Calu3 (cell line): ENCODE results near the gene FARP1. TPM values are rescaled to one million over a fixed set of nuclear protein-coding genes. Genes with fewer than 3 reads are reported as not detected.
"Not testable (repeated sequence)": the region's sequence is repeated elsewhere in the genome, so short reads cannot be mapped to it uniquely, and the experiment has no call there.

Source experiments
- BruUV-seq: library from RNA; stranded (reverse); fragments of 400-500 nt; replicated peaks from 2 replicates; lab custom pipeline; 2021; lab: Mats Ljungman, UMichigan
- CTCF ChIA-PET: fragments of 300-600 bp; sonication (Branson Sonifier 250); formaldehyde crosslinking; loops from one replicate; lab custom pipeline; 2022; ENCODE audit warnings: antibody characterized with exemption; lab: Charles Lee
- DNase-seq: peaks from one replicate; pipeline ENCODE4 v3.0.0; 2022
- H3K27ac Mint-ChIP-seq: one replicate; pipeline ENCODE4 v1.8.0; 2022; ENCODE audit warnings: mixed read lengths; ENCODE audit not compliant: unreplicated experiment
- H3K27me3 Mint-ChIP-seq: one replicate; pipeline ENCODE4 v1.8.0; 2022; ENCODE audit warnings: mixed read lengths; ENCODE audit not compliant: unreplicated experiment
- H3K36me3 Mint-ChIP-seq: one replicate; pipeline ENCODE4 v1.8.0; 2022; ENCODE audit warnings: mild to moderate bottlenecking, moderate library complexity, mixed read lengths; ENCODE audit not compliant: insufficient read depth, unreplicated experiment
- H3K4me1 Mint-ChIP-seq: one replicate; pipeline ENCODE4 v1.8.0; 2022; ENCODE audit warnings: mild to moderate bottlenecking, low read depth, mixed read lengths; ENCODE audit not compliant: unreplicated experiment
- H3K4me3 Mint-ChIP-seq: one replicate; pipeline ENCODE4 v1.8.0; 2022; ENCODE audit warnings: mild to moderate bottlenecking, low read depth, moderate library complexity, mixed read lengths; ENCODE audit not compliant: unreplicated experiment
- H3K9me3 Mint-ChIP-seq: one replicate; pipeline ENCODE4 v1.8.0; 2022; ENCODE audit warnings: low read depth, mixed read lengths; ENCODE audit not compliant: unreplicated experiment
- CTCF ChIP-seq: fragments of 200-600 bp; IDR thresholded peaks from one replicate; pipeline ENCODE4 v1.8.0; 2022; ENCODE audit warnings: antibody characterized with exemption; ENCODE audit not compliant: unreplicated experiment
- intact Hi-C: fragments of 100-400 bp; cut with micrococcal nuclease; formaldehyde crosslinking; loops from one replicate; pipeline ENCODE4 v1.10.0; 2022; ENCODE audit not compliant: unreplicated experiment
- total RNA-seq: library from RNA; stranded (reverse); gene quantifications from 2 replicates; pipeline ENCODE4 v1.2.3, GENCODE V29; 2022

Gene FARP1
- total RNA-seq, 1 experiment from 2014 or later: 47.0 TPM

- H3K36me3 Mint-ChIP-seq: no peaks in the 10 kb centered on the region
- no TSS peak for BruUV-seq
Observed at GRCh38 chr13:98225036-98225940, 82.4 kb downstream of the FARP1 start.

GRCh38 chr13:98226496-98226895, 83.6 kb downstream of the FARP1 start:
- intact Hi-C loops: no loop called here
- CTCF ChIA-PET: no interaction called here
- Mint-ChIP-seq H3K9me3 (no peaks in the 10 kb centered on the region), H3K4me1 (no peaks in the 10 kb centered on the region), H3K4me3 (no peak overlapping the region), H3K27ac (no peak overlapping the region), H3K27me3 (no peaks in the 10 kb centered on the region), H3K36me3 (no peaks in the 10 kb centered on the region)
- TF ChIP-seq CTCF: no peak
- DNase-seq: no peak
- BruUV-seq: no TSS peak

More at GRCh38 chr13:98225036-98225940, 82.4 kb downstream of the FARP1 start:
- no peak for DNase-seq
- Mint-ChIP-seq H3K27me3 (no peaks in the 10 kb centered on the region), H3K27ac (no peak overlapping the region), H3K4me3 (no peak overlapping the region), H3K9me3 (no peaks in the 10 kb centered on the region), H3K4me1 (no peaks in the 10 kb centered on the region)
- intact Hi-C loops: no loop called here
- CTCF ChIA-PET: no interaction called here
- no peak for TF ChIP-seq CTCF

- BruUV-seq: no TSS peak
- H3K4me3 Mint-ChIP-seq: no peak overlapping the region
- TF ChIP-seq CTCF: no peak
- DNase-seq: no peak
- H3K9me3 Mint-ChIP-seq: no peaks in the 10 kb centered on the region
- no peaks in the 10 kb centered on the region for H3K4me1 Mint-ChIP-seq
- CTCF ChIA-PET: no interaction called here
- H3K36me3 Mint-ChIP-seq: no peaks in the 10 kb centered on the region
- H3K27ac Mint-ChIP-seq: no peak overlapping the region
- intact Hi-C loops: no loop called here
- H3K27me3 Mint-ChIP-seq: no peaks in the 10 kb centered on the region
Observed at GRCh38 chr13:98228661-98229341, 85.9 kb downstream of the FARP1 start.

GRCh38 chr13:98230762-98231161, 87.9 kb downstream of the FARP1 start:
- H3K27ac Mint-ChIP-seq, BruUV-seq, H3K27me3 Mint-ChIP-seq, H3K36me3 Mint-ChIP-seq, DNase-seq, H3K9me3 Mint-ChIP-seq, H3K4me1 Mint-ChIP-seq, intact Hi-C loops, H3K4me3 Mint-ChIP-seq, CTCF ChIA-PET: not testable (repeated sequence)
